ENCODE measurements around the gene DGAT2L6. TPM values are rescaled to one million over a fixed set of nuclear protein-coding genes. Genes with fewer than 3 reads are reported as not detected.

DGAT2L6 gene
- polyA plus RNA-seq, 1 donor from 2014 or later, result not detected

GRCh38 chrX:70138622-70139021 lies 38.7 kb upstream of the DGAT2L6 start (continued):
- no peak for TF ChIP-seq SMC3 (conservative IDR thresholded peaks at IDR 0.05; ENCODE audit: poor library complexity)

DNA sequence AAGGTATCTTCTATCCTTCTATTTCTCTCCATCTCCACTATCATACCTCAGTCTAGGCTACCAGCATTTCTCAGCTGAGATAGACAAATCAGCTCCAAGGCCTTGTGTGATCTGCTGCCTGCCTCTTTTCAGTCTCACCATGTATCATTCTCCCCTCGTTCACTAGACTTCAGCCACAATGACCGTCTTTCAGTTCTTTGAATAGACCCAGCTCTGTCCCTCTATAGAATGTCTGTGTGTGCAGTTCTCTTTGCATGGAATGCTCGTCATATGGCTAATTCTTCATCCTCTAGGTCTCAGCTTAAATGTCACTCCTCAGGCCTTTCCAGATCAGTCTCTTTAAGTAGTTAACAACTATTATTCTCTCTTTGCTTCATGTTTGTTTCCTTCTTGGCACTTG lies 37.5 kb upstream of the DGAT2L6 start:
- no peak overlapping the region for H3K4me3 ChIP-seq (ENCODE audit: low read length)
- no peak overlapping the region for H3K27ac ChIP-seq (ENCODE audit: low read length)
- H3K9me2 ChIP-seq (ENCODE audit: insufficient read depth, low read length), result no peaks in the 10 kb centered on the region
- H4K20me1 ChIP-seq (ENCODE audit: insufficient read depth), result no peaks in the 10 kb centered on the region
- TF ChIP-seq SMC3 (conservative IDR thresholded peaks at IDR 0.05; ENCODE audit: poor library complexity) (no peak), TAF1 (IDR thresholded peaks at IDR 0.05; ENCODE audit: low read depth) (no peak), POLR2AphosphoS5 (IDR thresholded peaks at IDR 0.05) (no peak), EP300 (conservative IDR thresholded peaks at IDR 0.05; ENCODE audit: poor library complexity, severe bottlenecking) (no peak), CTCF (IDR thresholded peaks at IDR 0.05; ENCODE audit: poor library complexity, severe bottlenecking) (no peak), RAD21 (conservative IDR thresholded peaks at IDR 0.05) (no peak), MXI1 (conservative IDR thresholded peaks at IDR 0.05; ENCODE audit: poor library complexity, severe bottlenecking) (no peak), EZH2 (IDR thresholded peaks at IDR 0.05; ENCODE audit: borderline replicate concordance, insufficient read depth, low read length, poor library complexity, severe bottlenecking) (no peak)
- TF ChIP-seq, protein P1, sequence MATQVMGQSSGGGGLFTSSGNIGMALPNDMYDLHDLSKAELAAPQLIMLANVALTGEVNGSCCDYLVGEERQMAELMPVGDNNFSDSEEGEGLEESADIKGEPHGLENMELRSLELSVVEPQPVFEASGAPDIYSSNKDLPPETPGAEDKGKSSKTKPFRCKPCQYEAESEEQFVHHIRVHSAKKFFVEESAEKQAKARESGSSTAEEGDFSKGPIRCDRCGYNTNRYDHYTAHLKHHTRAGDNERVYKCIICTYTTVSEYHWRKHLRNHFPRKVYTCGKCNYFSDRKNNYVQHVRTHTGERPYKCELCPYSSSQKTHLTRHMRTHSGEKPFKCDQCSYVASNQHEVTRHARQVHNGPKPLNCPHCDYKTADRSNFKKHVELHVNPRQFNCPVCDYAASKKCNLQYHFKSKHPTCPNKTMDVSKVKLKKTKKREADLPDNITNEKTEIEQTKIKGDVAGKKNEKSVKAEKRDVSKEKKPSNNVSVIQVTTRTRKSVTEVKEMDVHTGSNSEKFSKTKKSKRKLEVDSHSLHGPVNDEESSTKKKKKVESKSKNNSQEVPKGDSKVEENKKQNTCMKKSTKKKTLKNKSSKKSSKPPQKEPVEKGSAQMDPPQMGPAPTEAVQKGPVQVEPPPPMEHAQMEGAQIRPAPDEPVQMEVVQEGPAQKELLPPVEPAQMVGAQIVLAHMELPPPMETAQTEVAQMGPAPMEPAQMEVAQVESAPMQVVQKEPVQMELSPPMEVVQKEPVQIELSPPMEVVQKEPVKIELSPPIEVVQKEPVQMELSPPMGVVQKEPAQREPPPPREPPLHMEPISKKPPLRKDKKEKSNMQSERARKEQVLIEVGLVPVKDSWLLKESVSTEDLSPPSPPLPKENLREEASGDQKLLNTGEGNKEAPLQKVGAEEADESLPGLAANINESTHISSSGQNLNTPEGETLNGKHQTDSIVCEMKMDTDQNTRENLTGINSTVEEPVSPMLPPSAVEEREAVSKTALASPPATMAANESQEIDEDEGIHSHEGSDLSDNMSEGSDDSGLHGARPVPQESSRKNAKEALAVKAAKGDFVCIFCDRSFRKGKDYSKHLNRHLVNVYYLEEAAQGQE (IDR thresholded peaks at IDR 0.05; ENCODE audit: borderline replicate concordance), result no peak
- H3K4me2 ChIP-seq (ENCODE audit: low read length), result no peak overlapping the region
- H3K9ac ChIP-seq (ENCODE audit: low read length), result no peak overlapping the region
- no peaks in the 10 kb centered on the region for H3K27me3 ChIP-seq (ENCODE audit: insufficient read depth, low read depth, low read length)
- H2AFZ ChIP-seq (ENCODE audit: low read depth, low read length), result no peak overlapping the region
- no peaks in the 10 kb centered on the region for H3F3A ChIP-seq (ENCODE audit: insufficient read depth, low read length, poor library complexity, severe bottlenecking)
- no peaks in the 10 kb centered on the region for H3K9me3 ChIP-seq (ENCODE audit: low read length)
- H3K36me3 ChIP-seq (ENCODE audit: insufficient read depth, low read length), result no peaks in the 10 kb centered on the region
- peaks cover 10% of the 10 kb centered on the region for H3K79me2 ChIP-seq (replicated peaks; ENCODE audit: insufficient read depth, low read length)

DNA sequence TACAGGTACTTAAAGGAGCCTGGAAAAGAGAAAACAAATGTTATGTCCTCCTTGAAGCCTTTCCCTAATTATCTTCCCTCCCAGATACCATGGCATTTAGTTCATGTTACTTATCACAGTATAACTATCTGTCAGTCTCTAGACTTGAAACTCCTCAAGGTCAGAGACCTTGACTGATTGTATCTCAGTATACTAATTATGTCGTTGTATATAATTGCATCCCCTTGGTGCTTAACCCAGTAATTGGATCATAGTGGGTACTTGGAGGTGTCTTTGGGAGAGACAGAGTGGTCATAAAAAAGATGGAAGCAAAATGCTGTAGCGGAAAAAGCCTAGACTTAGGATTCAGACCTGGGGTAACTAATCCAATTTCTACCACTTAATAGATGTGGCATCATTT lies 35.9 kb upstream of the DGAT2L6 start:
- Histone ChIP-seq H3K9me2 (ENCODE audit: insufficient read depth, low read length) (no peaks in the 10 kb centered on the region), H3K27me3 (ENCODE audit: insufficient read depth, low read depth, low read length) (no peaks in the 10 kb centered on the region), H3K36me3 (ENCODE audit: insufficient read depth, low read length) (no peaks in the 10 kb centered on the region), H3K27ac (ENCODE audit: low read length) (no peak overlapping the region), H3K4me3 (ENCODE audit: low read length) (no peak overlapping the region), H3F3A (ENCODE audit: insufficient read depth, low read length, poor library complexity, severe bottlenecking) (no peaks in the 10 kb centered on the region), H2AFZ (ENCODE audit: low read depth, low read length) (no peak overlapping the region), H3K79me2 (replicated peaks; ENCODE audit: insufficient read depth, low read length) (no peaks in the 10 kb centered on the region), H3K9ac (ENCODE audit: low read length) (no peak overlapping the region), H3K9me3 (ENCODE audit: low read length) (no peaks in the 10 kb centered on the region), H4K20me1 (ENCODE audit: insufficient read depth) (no peaks in the 10 kb centered on the region), H3K4me2 (ENCODE audit: low read length) (no peak overlapping the region)
- TF ChIP-seq TAF1 (IDR thresholded peaks at IDR 0.05; ENCODE audit: low read depth) (no peak), EP300 (conservative IDR thresholded peaks at IDR 0.05; ENCODE audit: poor library complexity, severe bottlenecking) (no peak), CTCF (IDR thresholded peaks at IDR 0.05; ENCODE audit: poor library complexity, severe bottlenecking) (no peak), EZH2 (IDR thresholded peaks at IDR 0.05; ENCODE audit: borderline replicate concordance, insufficient read depth, low read length, poor library complexity, severe bottlenecking) (no peak), POLR2AphosphoS5 (IDR thresholded peaks at IDR 0.05) (no peak), SMC3 (conservative IDR thresholded peaks at IDR 0.05; ENCODE audit: poor library complexity) (no peak), RAD21 (conservative IDR thresholded peaks at IDR 0.05) (no peak), MXI1 (conservative IDR thresholded peaks at IDR 0.05; ENCODE audit: poor library complexity, severe bottlenecking) (no peak)
- TF ChIP-seq, protein P1 (IDR thresholded peaks at IDR 0.05; ENCODE audit: borderline replicate concordance), result no peak
